A549 (cell line): Measurements from ENCODE around the gene TCF4.

Experiments used
- CEBPB ChIP-seq, 2 experiments: fragments of >200 bp in 1 of 2; sonication (Bioruptor Twin) in 1 of 2; formaldehyde crosslinking in 1 of 2; IDR thresholded peaks; 2 replicates each; pipeline ENCODE4 v1.6.1; 2012 to 2016
- POLR2A ChIP-seq: IDR thresholded peaks from 2 replicates; pipeline ENCODE4 v1.6.1; 2012; ENCODE audit warnings: mild to moderate bottlenecking, low read length
- ZC3H11A ChIP-seq: fragments of 450-650 bp; IDR thresholded peaks from 2 replicates; pipeline ENCODE4 v1.6.1; 2014; ENCODE audit warnings: antibody characterized with exemption, mild to moderate bottlenecking
- TF ChIP-seq, protein P1 (sequence below): fragments of >200 bp; sonication (Bioruptor Twin); formaldehyde crosslinking; IDR thresholded peaks from 3 replicates; pipeline ENCODE4 v1.5.1; 2016
- TF ChIP-seq, protein P2 (sequence below): fragments of 150-350 bp; IDR thresholded peaks from 2 replicates; pipeline ENCODE4 v1.6.1; 2014; ENCODE audit warnings: low read depth, mild to moderate bottlenecking, low read length

DNA sequence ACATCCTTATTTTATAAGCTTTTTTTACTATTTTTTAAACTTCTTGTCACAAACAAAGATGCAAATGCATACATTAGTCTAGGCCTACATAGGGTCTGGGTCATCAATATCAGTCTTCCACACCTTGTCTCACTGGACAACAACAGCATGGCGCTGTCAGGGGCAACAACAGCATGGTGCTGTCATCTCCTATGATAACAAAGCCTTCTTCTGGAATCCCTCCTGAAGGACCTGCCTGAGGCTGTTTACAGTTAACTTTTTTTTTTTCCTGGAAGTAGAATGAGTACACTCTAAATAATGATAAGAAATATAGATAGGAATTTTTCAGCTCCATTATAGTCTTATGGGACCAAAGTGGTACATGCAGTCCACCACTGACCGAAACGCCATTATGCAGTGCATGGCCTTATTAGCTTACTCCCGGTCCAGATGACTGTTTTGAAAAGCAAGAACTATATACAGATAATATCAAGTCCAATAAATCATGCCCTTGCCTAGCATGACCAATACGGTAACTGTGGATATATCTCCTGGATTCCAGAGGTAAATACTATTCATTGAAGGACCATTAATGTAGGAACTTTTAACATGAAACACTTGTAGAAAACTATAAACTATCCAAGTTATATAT, 38.4 kb downstream of the TCF4 start:
- TF ChIP-seq, protein P1, sequence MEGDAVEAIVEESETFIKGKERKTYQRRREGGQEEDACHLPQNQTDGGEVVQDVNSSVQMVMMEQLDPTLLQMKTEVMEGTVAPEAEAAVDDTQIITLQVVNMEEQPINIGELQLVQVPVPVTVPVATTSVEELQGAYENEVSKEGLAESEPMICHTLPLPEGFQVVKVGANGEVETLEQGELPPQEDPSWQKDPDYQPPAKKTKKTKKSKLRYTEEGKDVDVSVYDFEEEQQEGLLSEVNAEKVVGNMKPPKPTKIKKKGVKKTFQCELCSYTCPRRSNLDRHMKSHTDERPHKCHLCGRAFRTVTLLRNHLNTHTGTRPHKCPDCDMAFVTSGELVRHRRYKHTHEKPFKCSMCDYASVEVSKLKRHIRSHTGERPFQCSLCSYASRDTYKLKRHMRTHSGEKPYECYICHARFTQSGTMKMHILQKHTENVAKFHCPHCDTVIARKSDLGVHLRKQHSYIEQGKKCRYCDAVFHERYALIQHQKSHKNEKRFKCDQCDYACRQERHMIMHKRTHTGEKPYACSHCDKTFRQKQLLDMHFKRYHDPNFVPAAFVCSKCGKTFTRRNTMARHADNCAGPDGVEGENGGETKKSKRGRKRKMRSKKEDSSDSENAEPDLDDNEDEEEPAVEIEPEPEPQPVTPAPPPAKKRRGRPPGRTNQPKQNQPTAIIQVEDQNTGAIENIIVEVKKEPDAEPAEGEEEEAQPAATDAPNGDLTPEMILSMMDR, result no peak
- TF ChIP-seq, protein P2, sequence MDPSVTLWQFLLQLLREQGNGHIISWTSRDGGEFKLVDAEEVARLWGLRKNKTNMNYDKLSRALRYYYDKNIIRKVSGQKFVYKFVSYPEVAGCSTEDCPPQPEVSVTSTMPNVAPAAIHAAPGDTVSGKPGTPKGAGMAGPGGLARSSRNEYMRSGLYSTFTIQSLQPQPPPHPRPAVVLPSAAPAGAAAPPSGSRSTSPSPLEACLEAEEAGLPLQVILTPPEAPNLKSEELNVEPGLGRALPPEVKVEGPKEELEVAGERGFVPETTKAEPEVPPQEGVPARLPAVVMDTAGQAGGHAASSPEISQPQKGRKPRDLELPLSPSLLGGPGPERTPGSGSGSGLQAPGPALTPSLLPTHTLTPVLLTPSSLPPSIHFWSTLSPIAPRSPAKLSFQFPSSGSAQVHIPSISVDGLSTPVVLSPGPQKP, result no peak
- TF ChIP-seq POLR2A (no peak), ZC3H11A (no peak), CEBPB (IDR thresholded peaks at IDR 0.05) (no peak)
